ENCODE data around the gene GATAD2A. TPM values are rescaled to one million over a fixed set of nuclear protein-coding genes. Genes with fewer than 3 reads are reported as not detected.

GATAD2A gene
- total RNA-seq, 1 donor from 2014 or later: 84.0 TPM

- Histone ChIP-seq H3K27me3 (ENCODE audit: low read depth) (no peaks in the 10 kb centered on the region), H3K4me1 (no peaks in the 10 kb centered on the region), H3K4me3 (no peak overlapping the region), H3K36me3 (peaks cover 61% of the 10 kb centered on the region), H3K27ac (no peak overlapping the region), H3K9me3 (no peaks in the 10 kb centered on the region)
- no peak for DNase-seq
- no peak for ATAC-seq
- intact Hi-C loops (cut with DNase I): no loop called here
- no peak for TF ChIP-seq CTCF (IDR thresholded peaks at IDR 0.05)
These were observed 120.3 kb downstream of the GATAD2A start for GRCh38 chr19:19525611-19526380.

DNA sequence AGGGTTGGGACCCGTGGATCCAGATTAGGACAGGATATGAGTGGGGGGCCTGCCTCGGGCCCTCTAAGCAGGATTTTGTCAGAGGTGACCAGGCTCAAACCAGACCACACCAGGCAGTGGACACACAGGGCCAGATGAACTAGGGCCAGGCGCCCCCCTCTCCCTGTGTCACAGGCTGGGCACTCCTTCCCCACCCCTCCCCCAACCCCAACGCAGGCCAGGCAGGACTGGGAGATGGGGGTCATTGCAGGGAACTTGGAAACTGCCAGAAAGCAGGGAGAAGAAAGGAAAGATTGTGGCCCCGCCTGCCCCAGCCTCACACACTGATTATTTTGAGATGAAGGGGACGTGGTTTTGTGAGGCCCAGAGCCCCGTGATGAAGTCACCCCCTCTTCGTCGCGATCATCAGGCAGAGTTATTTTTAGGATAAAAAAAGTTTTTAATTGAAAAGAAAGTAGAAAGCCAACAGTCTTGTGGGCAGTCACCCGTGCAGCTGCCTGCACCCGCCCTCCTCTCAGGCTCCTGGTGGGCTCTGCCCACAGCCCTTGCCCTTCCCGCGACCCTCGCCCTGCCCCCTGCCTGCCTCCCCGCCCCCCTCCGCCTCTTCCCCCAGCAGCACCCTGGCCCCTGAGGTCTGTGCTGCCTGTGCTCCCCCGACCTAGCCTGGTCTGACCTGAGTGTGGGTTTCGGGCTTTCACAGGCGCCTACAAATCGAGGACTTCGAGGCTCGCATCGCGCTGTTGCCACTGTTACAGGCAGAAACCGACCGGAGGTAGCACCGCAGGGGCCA, 121.3 kb downstream of the GATAD2A start:
- H3K36me3 ChIP-seq: peaks cover 58% of the 10 kb centered on the region
- no peak for ATAC-seq
- intact Hi-C loops (cut with DNase I): no loop called here
- TF ChIP-seq CTCF (IDR thresholded peaks at IDR 0.05): no peak
- no peak for DNase-seq
- H3K9me3 ChIP-seq: no peaks in the 10 kb centered on the region
- no peaks in the 10 kb centered on the region for H3K27me3 ChIP-seq (ENCODE audit: low read depth)
- no peak overlapping the region for H3K4me3 ChIP-seq
- no peak overlapping the region for H3K27ac ChIP-seq
- no peaks in the 10 kb centered on the region for H3K4me1 ChIP-seq

DNA sequence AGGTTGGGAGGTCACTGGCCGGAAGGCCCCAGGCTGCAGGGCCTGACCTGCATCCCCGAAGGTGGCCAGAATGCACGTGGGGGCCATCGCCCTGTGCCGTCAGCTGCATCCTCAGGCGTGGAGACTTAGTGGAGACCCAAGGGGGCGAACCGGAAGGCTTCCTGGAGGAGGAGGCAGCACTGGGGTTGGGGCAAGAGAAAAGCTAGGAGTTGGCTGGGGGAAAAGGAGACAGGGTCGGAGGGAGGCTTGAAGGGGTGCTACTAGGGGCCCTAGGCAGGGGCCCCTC, 121.8 kb downstream of the GATAD2A start:
- DNase-seq (no peak), ATAC-seq (no peak)
- Histone ChIP-seq H3K27ac (no peak overlapping the region), H3K4me1 (peaks cover 3% of the 10 kb centered on the region), H3K36me3 (peaks cover 53% of the 10 kb centered on the region), H3K4me3 (no peak overlapping the region), H3K9me3 (no peaks in the 10 kb centered on the region), H3K27me3 (ENCODE audit: low read depth) (no peaks in the 10 kb centered on the region)
- no peak for TF ChIP-seq CTCF (IDR thresholded peaks at IDR 0.05)
- intact Hi-C loops (cut with DNase I): no loop called here

DNA sequence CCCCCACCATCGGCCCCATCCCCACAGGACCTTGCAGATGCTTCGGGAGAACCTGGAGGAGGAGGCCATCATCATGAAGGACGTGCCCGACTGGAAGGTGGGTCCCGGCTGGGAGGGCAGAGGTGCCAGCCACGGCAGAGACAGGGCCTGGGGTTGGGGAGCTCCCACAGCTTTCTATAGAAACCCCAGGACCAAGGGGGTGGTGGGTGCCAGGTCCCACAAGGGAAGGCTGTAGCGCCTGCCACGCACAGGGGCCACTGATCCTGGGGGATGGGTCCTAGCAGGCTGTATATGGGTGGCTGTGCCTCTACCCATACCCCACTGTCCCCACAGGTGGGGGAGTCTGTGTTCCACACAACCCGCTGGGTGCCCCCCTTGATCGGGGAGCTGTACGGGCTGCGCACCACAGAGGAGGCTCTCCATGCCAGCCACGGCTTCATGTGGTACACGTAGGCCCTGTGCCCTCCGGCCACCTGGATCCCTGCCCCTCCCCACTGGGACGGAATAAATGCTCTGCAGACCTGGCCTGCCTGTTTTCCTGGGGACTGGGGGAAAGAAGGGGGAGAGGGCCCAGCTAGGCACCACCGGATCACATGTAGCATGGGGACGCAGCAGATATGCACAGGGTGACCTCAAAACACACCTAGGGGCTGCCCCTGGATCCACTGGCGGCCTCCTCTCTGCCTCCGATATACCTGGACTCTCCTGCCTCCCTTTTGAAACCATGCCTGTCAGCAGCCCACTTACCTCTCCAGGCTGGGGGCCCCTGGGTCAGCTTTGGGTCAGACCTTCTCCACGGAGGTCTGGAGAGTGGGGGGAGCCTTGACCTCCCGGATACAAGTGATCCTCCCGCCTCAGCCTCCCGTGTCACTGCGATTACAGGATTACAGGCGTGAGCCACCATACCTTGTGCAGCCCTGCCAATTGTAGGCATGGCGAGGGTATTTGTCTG, 122.5 kb downstream of the GATAD2A start:
- intact Hi-C loops (cut with DNase I): no loop called here
- Histone ChIP-seq H3K27me3 (ENCODE audit: low read depth) (no peaks in the 10 kb centered on the region), H3K4me1 (peaks cover 6% of the 10 kb centered on the region), H3K36me3 (peaks cover 53% of the 10 kb centered on the region), H3K27ac (no peak overlapping the region), H3K4me3 (no peak overlapping the region), H3K9me3 (no peaks in the 10 kb centered on the region)
- DNase-seq (no peak), ATAC-seq (no peak)
- no peak for TF ChIP-seq CTCF (IDR thresholded peaks at IDR 0.05)

- peaks cover 6% of the 10 kb centered on the region for H3K4me1 ChIP-seq
- DNase-seq (no peak), ATAC-seq (no peak)
- H3K36me3 ChIP-seq: peaks cover 44% of the 10 kb centered on the region
- intact Hi-C loops (cut with DNase I): no loop called here
- no peaks in the 10 kb centered on the region for H3K9me3 ChIP-seq
- H3K4me3 ChIP-seq: no peak within 1 kb of the TSS
- no peak within 1 kb of the TSS for H3K27ac ChIP-seq
- no peaks in the 10 kb centered on the region for H3K27me3 ChIP-seq (ENCODE audit: low read depth)
- TF ChIP-seq CTCF (IDR thresholded peaks at IDR 0.05): no peak
These were observed 123.4 kb downstream of the GATAD2A start, which contains the start of gene YJEFN3 for GRCh38 chr19:19528721-19529490. Gene YJEFN3, plus strand, starts transcription at chr19:19528911. Its CDS starts 22 bp downstream, at chr19:19528933.
